Left ventricle myocardium inferior (tissue), 1 donor: ENCODE results near the gene VGF. TPM values are rescaled to one million over a fixed set of nuclear protein-coding genes. Genes with fewer than 3 reads are reported as not detected.
"Not testable (repeated sequence)": the region's sequence is repeated elsewhere in the genome, so short reads cannot be mapped to it uniquely, and the experiment has no call there.

Experiments
- DNase-seq: peaks from one replicate; pipeline ENCODE4 v3.0.0-alpha.2; 2020
- H3K27ac ChIP-seq: fragments of 200-600 bp; replicated peaks from 2 replicates; pipeline ENCODE4 v1.8.0; 2021
- H3K27me3 ChIP-seq: fragments of 200-600 bp; 2 replicates; pipeline ENCODE4 v1.8.0; 2021; ENCODE audit warnings: low read depth
- H3K36me3 ChIP-seq: fragments of 200-600 bp; 2 replicates; pipeline ENCODE4 v1.8.0; 2021
- H3K4me1 ChIP-seq: fragments of 200-600 bp; 2 replicates; pipeline ENCODE4 v1.8.0; 2021
- H3K4me3 ChIP-seq: fragments of 200-600 bp; 2 replicates; pipeline ENCODE4 v1.8.0; 2021; ENCODE audit warnings: mild to moderate bottlenecking, moderate library complexity
- H3K9me3 ChIP-seq: fragments of 200-600 bp; replicated peaks from 2 replicates; pipeline ENCODE4 v1.8.0; 2021
- intact Hi-C: fragments of 100-400 bp; cut with micrococcal nuclease; formaldehyde crosslinking; loops from one replicate; pipeline ENCODE4 v1.11.0; 2022
- total RNA-seq: library from RNA; stranded (reverse); fragmentation: NEBNext Ultra II Directional; extraction: Animal tissue kit (Norgen Biotek cat#: 25700); gene quantifications from one replicate; pipeline ENCODE4 v1.2.1, GENCODE V29; 2021
- TF ChIP-seq, protein P1 (sequence below): fragments of 200-600 bp; IDR thresholded peaks from 2 replicates; pipeline ENCODE4 v1.8.0; 2021; ENCODE audit warnings: antibody characterized with exemption, mild to moderate bottlenecking, borderline replicate concordance
- donor health status: DM: no; HTN: yes; CAD: no; lungs with severe emphysema.

The VGF gene
- total RNA-seq, 1 donor from 2014 or later = not detected

DNA sequence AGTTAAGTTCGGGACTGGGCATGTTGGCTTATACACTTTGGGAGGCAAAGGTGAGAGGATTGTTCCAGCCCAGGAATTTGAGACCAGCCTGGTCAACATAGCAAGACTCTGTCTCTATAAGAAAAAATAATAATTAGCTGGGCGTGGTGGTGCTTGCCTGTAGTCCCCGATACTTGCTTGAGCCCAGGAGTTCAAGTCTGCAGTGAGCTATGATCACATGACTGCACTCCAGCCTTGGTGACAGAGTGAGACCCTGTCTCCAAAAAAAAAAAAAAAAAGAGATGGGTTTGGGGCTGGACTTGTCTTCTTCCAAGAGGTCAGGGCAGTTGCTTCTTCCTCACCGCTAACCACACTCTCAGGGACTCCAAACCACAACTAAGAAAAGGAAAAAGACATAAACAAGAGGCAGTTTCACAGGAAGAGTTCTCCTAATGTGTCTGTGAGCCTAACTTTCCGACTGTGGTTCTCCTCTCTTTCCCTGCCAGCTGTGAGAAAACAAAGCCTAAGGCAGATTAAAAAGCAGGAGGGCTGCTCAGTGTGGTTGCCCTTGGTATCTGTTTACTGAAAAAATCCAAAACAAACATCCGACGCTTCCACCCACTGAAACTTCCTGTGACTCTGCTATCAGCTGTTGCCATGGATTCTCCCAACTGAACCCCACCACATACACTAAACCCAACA, 40.9 kb downstream of the VGF start:
- Histone ChIP-seq H3K36me3 (no peaks in the 10 kb centered on the region), H3K27ac (peak overlapping the region; percentile 41), H3K4me1 (peaks cover 56% of the 10 kb centered on the region), H3K27me3 (no peaks in the 10 kb centered on the region), H3K9me3 (no peaks in the 10 kb centered on the region), H3K4me3 (no peak overlapping the region)
- DNase-seq = no peak
- TF ChIP-seq, protein P1, sequence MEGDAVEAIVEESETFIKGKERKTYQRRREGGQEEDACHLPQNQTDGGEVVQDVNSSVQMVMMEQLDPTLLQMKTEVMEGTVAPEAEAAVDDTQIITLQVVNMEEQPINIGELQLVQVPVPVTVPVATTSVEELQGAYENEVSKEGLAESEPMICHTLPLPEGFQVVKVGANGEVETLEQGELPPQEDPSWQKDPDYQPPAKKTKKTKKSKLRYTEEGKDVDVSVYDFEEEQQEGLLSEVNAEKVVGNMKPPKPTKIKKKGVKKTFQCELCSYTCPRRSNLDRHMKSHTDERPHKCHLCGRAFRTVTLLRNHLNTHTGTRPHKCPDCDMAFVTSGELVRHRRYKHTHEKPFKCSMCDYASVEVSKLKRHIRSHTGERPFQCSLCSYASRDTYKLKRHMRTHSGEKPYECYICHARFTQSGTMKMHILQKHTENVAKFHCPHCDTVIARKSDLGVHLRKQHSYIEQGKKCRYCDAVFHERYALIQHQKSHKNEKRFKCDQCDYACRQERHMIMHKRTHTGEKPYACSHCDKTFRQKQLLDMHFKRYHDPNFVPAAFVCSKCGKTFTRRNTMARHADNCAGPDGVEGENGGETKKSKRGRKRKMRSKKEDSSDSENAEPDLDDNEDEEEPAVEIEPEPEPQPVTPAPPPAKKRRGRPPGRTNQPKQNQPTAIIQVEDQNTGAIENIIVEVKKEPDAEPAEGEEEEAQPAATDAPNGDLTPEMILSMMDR = no peak
- intact Hi-C loops = no loop called here

DNA sequence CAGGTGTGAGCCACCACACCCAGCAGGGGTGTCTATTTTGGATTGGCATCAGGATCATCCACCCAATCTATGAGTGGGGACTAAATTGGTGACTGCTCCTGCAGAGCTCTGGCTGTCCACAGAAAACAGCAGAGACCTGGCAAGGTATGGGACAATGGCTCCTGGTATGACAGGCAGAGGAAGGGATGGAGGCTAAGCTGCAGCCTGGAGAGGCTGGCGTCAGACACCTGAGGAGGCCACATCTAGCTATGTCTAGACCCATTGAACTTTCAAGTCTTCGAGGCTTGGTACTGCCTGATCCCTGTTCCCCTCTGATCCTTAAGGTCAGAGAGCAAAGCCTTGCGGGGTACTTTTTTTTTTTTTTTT, 41.7 kb downstream of the VGF start:
- H3K27ac ChIP-seq = no peak overlapping the region
- peaks cover 56% of the 10 kb centered on the region for H3K4me1 ChIP-seq

DNA sequence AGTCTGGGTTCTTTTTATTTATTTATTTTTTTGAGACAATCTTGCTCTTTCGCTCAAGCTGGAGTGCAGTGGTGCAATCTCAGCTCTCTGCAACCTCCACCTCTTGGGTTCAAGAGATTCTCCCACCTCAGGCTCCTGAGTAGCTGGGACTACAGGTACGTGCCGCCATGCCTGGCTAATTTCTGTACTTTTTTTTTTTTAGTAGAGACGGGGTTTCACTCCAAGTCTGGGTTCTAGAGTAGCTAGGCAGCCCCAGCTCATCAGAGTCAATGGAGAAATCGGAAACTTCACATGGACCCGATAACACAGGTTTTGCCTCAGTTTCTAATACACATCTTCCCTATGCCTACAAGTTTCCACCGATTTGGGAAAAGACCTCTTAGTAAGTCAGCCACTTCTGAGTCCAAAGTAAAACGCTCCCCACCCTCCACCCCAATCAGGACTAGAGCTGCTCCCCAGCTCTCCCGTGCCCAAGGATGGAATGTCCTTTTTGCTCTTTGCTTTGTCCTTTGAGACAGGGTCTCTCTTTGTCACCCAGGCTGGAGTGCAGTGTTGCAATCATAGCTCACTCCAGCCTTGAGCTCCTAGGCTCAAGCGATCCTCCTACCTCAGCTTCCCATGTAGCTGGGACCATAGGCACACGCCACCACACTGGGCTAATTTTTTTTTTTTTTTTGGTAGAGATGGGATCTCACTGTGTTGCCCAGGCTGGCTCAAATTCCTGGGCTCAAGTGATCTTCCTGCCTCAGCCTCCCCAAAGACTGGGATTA, 42.3 kb downstream of the VGF start:
- TF ChIP-seq, protein P1 = no peak
- no peaks in the 10 kb centered on the region for H3K27me3 ChIP-seq
- peak overlapping the region; percentile 57 for H3K4me3 ChIP-seq
- H3K36me3 ChIP-seq = no peaks in the 10 kb centered on the region
- no peaks in the 10 kb centered on the region for H3K9me3 ChIP-seq
- peaks cover 59% of the 10 kb centered on the region for H3K4me1 ChIP-seq
- DNase-seq = no peak
- intact Hi-C loops = no loop called here
- peak overlapping the region; percentile 88 for H3K27ac ChIP-seq

More for the DNA sequence above, 41.7 kb downstream of the VGF start:
- intact Hi-C loops = no loop called here
- no peak for DNase-seq
- Histone ChIP-seq H3K36me3 (no peaks in the 10 kb centered on the region), H3K27me3 (no peaks in the 10 kb centered on the region), H3K4me3 (no peak overlapping the region), H3K9me3 (no peaks in the 10 kb centered on the region)
- TF ChIP-seq, protein P1 = no peak

DNA sequence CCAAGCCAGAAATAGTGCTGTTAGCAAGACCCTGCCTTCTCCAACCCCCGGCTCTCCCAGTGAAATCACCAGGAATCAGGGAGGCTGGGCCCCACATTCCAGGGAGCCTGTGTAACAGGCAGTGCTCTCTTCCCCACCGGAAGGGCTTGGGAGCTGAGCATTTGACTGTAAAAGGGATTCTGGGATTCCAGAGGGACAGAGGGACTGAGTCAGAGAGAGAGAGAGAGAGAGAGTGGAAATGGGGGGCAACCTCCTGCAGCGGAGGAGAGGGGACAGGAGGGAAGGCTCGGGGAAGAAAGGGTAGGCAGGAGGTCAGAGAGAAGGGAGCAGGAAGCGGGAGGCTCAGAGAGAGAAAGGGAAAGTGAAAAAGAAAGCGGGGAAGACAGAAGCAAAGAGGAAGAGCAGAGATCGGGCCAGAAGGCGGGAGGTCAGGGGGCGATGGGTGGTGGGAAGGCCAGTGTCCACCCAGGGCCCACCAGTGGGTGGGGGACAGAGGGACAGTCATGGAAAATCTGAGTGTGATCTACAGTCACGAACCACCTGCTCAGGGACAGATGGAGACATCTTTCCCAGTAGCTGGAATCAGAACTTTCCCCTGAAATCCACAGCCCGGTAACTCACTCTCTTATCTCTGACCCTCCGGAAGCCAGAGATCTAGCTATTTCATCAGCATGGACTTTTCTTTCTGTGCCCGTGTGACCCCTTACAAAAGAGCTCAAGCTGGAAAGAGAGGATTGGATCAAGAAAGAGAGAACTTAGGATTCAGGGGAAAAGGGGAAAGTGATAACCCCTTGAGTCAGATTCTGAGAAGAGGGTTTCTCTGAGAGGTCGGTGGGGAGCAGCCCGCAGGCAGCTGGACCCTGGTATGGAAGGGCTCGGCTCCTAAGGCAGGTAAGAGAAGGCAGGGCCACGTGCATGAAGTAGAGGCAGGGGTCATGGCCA, 43.1 kb downstream of the VGF start:
- DNase-seq = peak; percentile 75
- peak overlapping the region; percentile 88 for H3K27ac ChIP-seq
- H3K4me1 ChIP-seq = peaks cover 64% of the 10 kb centered on the region
- peak overlapping the region; percentile 57 for H3K4me3 ChIP-seq
- H3K9me3 ChIP-seq = no peaks in the 10 kb centered on the region
- TF ChIP-seq, protein P1 = no peak
- intact Hi-C loops = no loop called here
- no peaks in the 10 kb centered on the region for H3K36me3 ChIP-seq
- H3K27me3 ChIP-seq = no peaks in the 10 kb centered on the region

DNA sequence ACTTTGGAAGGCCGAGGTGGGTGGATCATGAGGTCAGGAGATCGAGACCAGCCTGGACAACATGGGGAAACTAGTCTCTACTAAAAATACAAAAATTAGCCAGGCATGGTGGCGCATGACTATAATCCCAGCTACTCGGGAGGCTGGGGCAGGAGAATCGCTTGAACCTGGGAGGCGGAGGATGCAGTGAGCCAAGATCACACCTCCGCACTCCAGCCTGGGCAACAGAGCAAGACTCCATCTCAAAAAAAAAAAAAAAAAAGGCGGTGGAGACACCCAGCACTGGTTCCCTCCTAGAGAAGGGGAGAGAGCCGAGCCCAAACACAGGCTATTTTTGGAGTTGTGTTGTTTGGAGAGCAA, 43.8 kb downstream of the VGF start:
- Histone ChIP-seq H3K4me3 (peak overlapping the region; percentile 57), H3K4me1 (peaks cover 59% of the 10 kb centered on the region), H3K27ac (peak overlapping the region; percentile 88)
- H3K9me3 ChIP-seq, DNase-seq, intact Hi-C loops, H3K36me3 ChIP-seq, H3K27me3 ChIP-seq: not testable (repeated sequence)
